NCI-H82 treated with DMSO at 0.1 percent for 48 hours (cell line): ENCODE measurements around the gene EBF3.

ENCODE experiments used
- DNase-seq: peaks from one replicate; lab custom pipeline; 2025; ENCODE audit not compliant: unreplicated experiment; lab: John Stamatoyannopoulos, UW

Gene EBF3

GRCh38 chr10:129914153-129914855 lies 49.8 kb downstream of the EBF3 start:
- DNase-seq, result no peak

- DNase-seq, result no peak
These were observed 50.9 kb downstream of the EBF3 start for GRCh38 chr10:129912986-129913695.

GRCh38 chr10:129912166-129912917 lies 51.7 kb downstream of the EBF3 start:
- no peak for DNase-seq

- DNase-seq, result no peak
These were observed 52.5 kb downstream of the EBF3 start for GRCh38 chr10:129911451-129912165.

- no peak for DNase-seq
These were observed 53.2 kb downstream of the EBF3 start for GRCh38 chr10:129910861-129911260.

- no peak for DNase-seq
These were observed 54.4 kb downstream of the EBF3 start for GRCh38 chr10:129909531-129910256.

- no peak for DNase-seq
These were observed 55.0 kb downstream of the EBF3 start for GRCh38 chr10:129909080-129909479.

GRCh38 chr10:129908406-129908805 lies 55.7 kb downstream of the EBF3 start:
- DNase-seq, result no peak

GRCh38 chr10:129905553-129905952 lies 58.5 kb downstream of the EBF3 start:
- DNase-seq, result no peak

- DNase-seq, result no peak
These were observed 59.8 kb downstream of the EBF3 start for GRCh38 chr10:129904323-129904722.

- no peak for DNase-seq
These were observed 62.6 kb downstream of the EBF3 start for GRCh38 chr10:129901389-129902006.

- no peak for DNase-seq
These were observed 63.2 kb downstream of the EBF3 start for GRCh38 chr10:129900825-129901224.

- no peak for DNase-seq
These were observed 64.6 kb downstream of the EBF3 start for GRCh38 chr10:129899276-129900130.

GRCh38 chr10:129898706-129899268 lies 65.3 kb downstream of the EBF3 start:
- DNase-seq, result peak; percentile 42

GRCh38 chr10:129897871-129898626 lies 66.0 kb downstream of the EBF3 start:
- DNase-seq, result no peak

GRCh38 chr10:129896860-129897200 lies 67.2 kb downstream of the EBF3 start:
- DNase-seq, result no peak

- no peak for DNase-seq
These were observed 67.8 kb downstream of the EBF3 start for GRCh38 chr10:129896136-129896859.

- DNase-seq, result no peak
These were observed 68.3 kb downstream of the EBF3 start for GRCh38 chr10:129895811-129896135.
